ENCODE measurements around the gene CRYBA4.

Gene CRYBA4

DNA sequence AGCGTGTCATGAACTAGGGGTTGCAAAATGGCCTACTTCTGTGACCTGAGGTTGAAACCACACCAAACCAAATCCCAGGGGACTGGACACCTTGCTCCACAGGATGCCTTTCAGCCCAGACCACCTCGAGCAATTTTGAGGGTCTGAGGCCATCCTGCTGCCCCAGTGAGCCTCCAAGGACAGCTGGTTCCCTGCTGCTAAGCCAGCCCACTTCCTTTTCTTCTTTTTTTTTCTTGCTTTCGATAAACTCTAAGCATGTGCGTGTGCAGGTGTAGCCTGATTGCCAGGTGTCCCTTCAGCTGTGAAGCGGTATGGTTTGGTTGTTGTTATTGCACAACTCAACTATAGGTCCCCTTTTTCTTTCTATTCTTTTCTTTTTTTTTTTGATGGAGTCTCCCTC, 6.6 kb upstream of the CRYBA4 start:
- no peaks in the 10 kb centered on the region for H3K36me3 ChIP-seq (ENCODE audit: insufficient read depth, low read length)
- TF ChIP-seq EZH2 (IDR thresholded peaks at IDR 0.05) = no peak
- no peak for TF ChIP-seq POLR2AphosphoS5 (IDR thresholded peaks at IDR 0.05; ENCODE audit: borderline replicate concordance, low read depth, low read length)
- no peak for TF ChIP-seq FOXP2 (optimal IDR thresholded peaks at IDR 0.05; ENCODE audit: control extremely low read depth, extremely low read length, insufficient read depth)
- H3K9me3 ChIP-seq (ENCODE audit: low read depth, low read length) = no peaks in the 10 kb centered on the region
- DNase-seq (ENCODE audit: low read depth, low spot score) = no peak
- H3K4me3 ChIP-seq = no peak overlapping the region
- no peak overlapping the region for H3K27ac ChIP-seq
- H3K9ac ChIP-seq (ENCODE audit: insufficient read length) = no peak overlapping the region

GRCh38 chr22:26615830-26616435, 5.8 kb upstream of the CRYBA4 start:
- Histone ChIP-seq H3K9ac (ENCODE audit: insufficient read length) (no peak overlapping the region), H3K27ac (no peak overlapping the region)

DNA sequence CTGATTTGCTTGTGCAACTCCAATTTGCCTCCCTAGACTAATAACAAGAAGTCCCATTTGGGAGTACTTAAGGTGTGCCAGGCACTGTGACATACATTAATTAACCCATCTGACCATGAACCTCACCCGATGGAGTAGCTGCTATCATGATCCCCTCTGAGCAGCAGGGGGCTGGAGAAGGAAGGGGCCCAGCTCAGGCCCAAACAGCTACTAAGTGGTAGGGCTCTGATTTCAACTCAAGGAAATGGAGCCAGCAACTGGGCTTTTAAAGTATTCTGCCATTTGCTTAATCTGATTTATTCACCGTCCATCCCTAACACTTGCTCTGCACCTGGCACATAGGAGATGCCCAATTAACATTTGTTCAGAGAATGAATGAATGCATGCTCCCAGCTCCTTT, 5.1 kb upstream of the CRYBA4 start:
- Histone ChIP-seq H3K4me3 (no peak overlapping the region), H3K27ac (no peak overlapping the region), H3K9me3 (ENCODE audit: low read depth, low read length) (no peaks in the 10 kb centered on the region), H3K36me3 (ENCODE audit: insufficient read depth, low read length) (no peaks in the 10 kb centered on the region), H3K9ac (ENCODE audit: insufficient read length) (no peak overlapping the region)
- TF ChIP-seq POLR2AphosphoS5 (IDR thresholded peaks at IDR 0.05; ENCODE audit: borderline replicate concordance, low read depth, low read length) (no peak), FOXP2 (optimal IDR thresholded peaks at IDR 0.05; ENCODE audit: control extremely low read depth, extremely low read length, insufficient read depth) (no peak), EZH2 (IDR thresholded peaks at IDR 0.05) (no peak)
- DNase-seq (ENCODE audit: low read depth, low spot score) = no peak

More at GRCh38 chr22:26615830-26616435, 5.8 kb upstream of the CRYBA4 start:
- TF ChIP-seq POLR2AphosphoS5 (IDR thresholded peaks at IDR 0.05; ENCODE audit: borderline replicate concordance, low read depth, low read length) = no peak
- no peak for TF ChIP-seq EZH2 (IDR thresholded peaks at IDR 0.05)
- no peak for TF ChIP-seq FOXP2 (optimal IDR thresholded peaks at IDR 0.05; ENCODE audit: control extremely low read depth, extremely low read length, insufficient read depth)
- Histone ChIP-seq H3K9me3 (ENCODE audit: low read depth, low read length) (no peaks in the 10 kb centered on the region), H3K36me3 (ENCODE audit: insufficient read depth, low read length) (no peaks in the 10 kb centered on the region), H3K4me3 (no peak overlapping the region)
- DNase-seq (ENCODE audit: low read depth, low spot score) = no peak

- H3K4me3 ChIP-seq = no peak within 1 kb of the TSS
- H3K27ac ChIP-seq = no peak within 1 kb of the TSS
- H3K9me3 ChIP-seq (ENCODE audit: low read depth, low read length) = no peaks in the 10 kb centered on the region
- no peak for DNase-seq (ENCODE audit: low read depth, low spot score)
- no peak for TF ChIP-seq POLR2AphosphoS5 (IDR thresholded peaks at IDR 0.05; ENCODE audit: borderline replicate concordance, low read depth, low read length)
- no peak for TF ChIP-seq FOXP2 (optimal IDR thresholded peaks at IDR 0.05; ENCODE audit: control extremely low read depth, extremely low read length, insufficient read depth)
- TF ChIP-seq EZH2 (IDR thresholded peaks at IDR 0.05) = no peak
- no peak within 1 kb of the TSS for H3K9ac ChIP-seq (ENCODE audit: insufficient read length)
- no peaks in the 10 kb centered on the region for H3K36me3 ChIP-seq (ENCODE audit: insufficient read depth, low read length)
Measured at GRCh38 chr22:26617271-26618199, 4.2 kb upstream of the CRYBA4 start, which contains the start of gene CRYBB1. TSS of gene CRYBB1 (minus strand) at chr22:26618027. CDS start at chr22:26616319, 1,708 bp downstream.

GRCh38 chr22:26618455-26618854, 3.3 kb upstream of the CRYBA4 start:
- no peak overlapping the region for H3K4me3 ChIP-seq
- H3K9ac ChIP-seq (ENCODE audit: insufficient read length) = no peak overlapping the region
- TF ChIP-seq FOXP2 (optimal IDR thresholded peaks at IDR 0.05; ENCODE audit: control extremely low read depth, extremely low read length, insufficient read depth) = no peak
- TF ChIP-seq EZH2 (IDR thresholded peaks at IDR 0.05) = no peak
- no peak for TF ChIP-seq POLR2AphosphoS5 (IDR thresholded peaks at IDR 0.05; ENCODE audit: borderline replicate concordance, low read depth, low read length)
- no peak for DNase-seq (ENCODE audit: low read depth, low spot score)
- no peaks in the 10 kb centered on the region for H3K36me3 ChIP-seq (ENCODE audit: insufficient read depth, low read length)
- no peaks in the 10 kb centered on the region for H3K9me3 ChIP-seq (ENCODE audit: low read depth, low read length)
- H3K27ac ChIP-seq = no peak overlapping the region

DNA sequence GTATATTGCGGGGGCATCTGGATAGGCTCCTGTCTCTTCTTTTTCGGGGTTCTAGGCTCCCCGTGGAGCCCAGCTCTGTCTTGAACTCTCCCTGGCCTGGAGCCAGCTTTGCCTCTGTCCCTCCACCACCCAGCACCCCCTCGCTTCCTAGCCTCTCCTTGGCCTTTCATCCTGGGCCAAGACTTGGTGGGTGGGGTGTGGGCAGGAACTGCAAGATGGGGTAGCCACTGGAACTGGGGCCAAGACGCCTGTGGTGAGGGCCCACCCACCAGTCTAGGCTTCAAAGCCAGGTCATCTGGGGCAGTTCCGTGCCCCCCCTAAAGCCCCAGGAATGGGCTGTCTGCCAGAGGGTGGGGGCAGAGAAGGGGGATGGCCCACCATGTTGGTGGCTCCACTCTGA, 2.3 kb upstream of the CRYBA4 start:
- Histone ChIP-seq H3K9me3 (ENCODE audit: low read depth, low read length) (no peaks in the 10 kb centered on the region), H3K4me3 (no peak overlapping the region), H3K36me3 (ENCODE audit: insufficient read depth, low read length) (no peaks in the 10 kb centered on the region), H3K9ac (ENCODE audit: insufficient read length) (no peak overlapping the region), H3K27ac (no peak overlapping the region)
- no peak for DNase-seq (ENCODE audit: low read depth, low spot score)
- no peak for TF ChIP-seq FOXP2 (optimal IDR thresholded peaks at IDR 0.05; ENCODE audit: control extremely low read depth, extremely low read length, insufficient read depth)
- TF ChIP-seq POLR2AphosphoS5 (IDR thresholded peaks at IDR 0.05; ENCODE audit: borderline replicate concordance, low read depth, low read length) = no peak
- no peak for TF ChIP-seq EZH2 (IDR thresholded peaks at IDR 0.05)

GRCh38 chr22:26620197-26620596, 1.6 kb upstream of the CRYBA4 start:
- Histone ChIP-seq H3K4me3 (no peak overlapping the region), H3K36me3 (ENCODE audit: insufficient read depth, low read length) (no peaks in the 10 kb centered on the region), H3K9ac (ENCODE audit: insufficient read length) (no peak overlapping the region), H3K9me3 (ENCODE audit: low read depth, low read length) (no peaks in the 10 kb centered on the region), H3K27ac (no peak overlapping the region)
- TF ChIP-seq FOXP2 (optimal IDR thresholded peaks at IDR 0.05; ENCODE audit: control extremely low read depth, extremely low read length, insufficient read depth) (no peak), POLR2AphosphoS5 (IDR thresholded peaks at IDR 0.05; ENCODE audit: borderline replicate concordance, low read depth, low read length) (no peak), EZH2 (IDR thresholded peaks at IDR 0.05) (no peak)
- DNase-seq (ENCODE audit: low read depth, low spot score) = no peak

GRCh38 chr22:26623984-26624383, 2.2 kb downstream of the CRYBA4 start:
- DNase-seq (ENCODE audit: low read depth, low spot score) = no peak
- TF ChIP-seq POLR2AphosphoS5 (IDR thresholded peaks at IDR 0.05; ENCODE audit: borderline replicate concordance, low read depth, low read length) (no peak), EZH2 (IDR thresholded peaks at IDR 0.05) (no peak), FOXP2 (optimal IDR thresholded peaks at IDR 0.05; ENCODE audit: control extremely low read depth, extremely low read length, insufficient read depth) (no peak)
- Histone ChIP-seq H3K9me3 (ENCODE audit: low read depth, low read length) (no peaks in the 10 kb centered on the region), H3K4me3 (no peak overlapping the region), H3K36me3 (ENCODE audit: insufficient read depth, low read length) (no peaks in the 10 kb centered on the region), H3K27ac (no peak overlapping the region), H3K9ac (ENCODE audit: insufficient read length) (no peak overlapping the region)
